Measurements from ENCODE around the gene ZNF22.

GRCh38 chr10:44992732-44993225 is 7.9 kb upstream of the ZNF22 start:
- TF ChIP-seq CTCF (IDR thresholded peaks at IDR 0.05): no peak
- no peak for TF ChIP-seq POLR2A (IDR thresholded peaks at IDR 0.05)
- TF ChIP-seq EP300 (IDR thresholded peaks at IDR 0.05): no peak
